Upper lobe of left lung (tissue), 4 donors: ENCODE data around the gene SCGB2B2.

ENCODE experiments used
- EP300 ChIP-seq, 4 donors: sonication (generic); formaldehyde crosslinking; IDR thresholded peaks; one replicate each; pipeline ENCODE4 v1.5.1; 2017; ENCODE audit warnings: antibody characterized with exemption in 4 of 4, control low read depth in 2 of 4
- POLR2A ChIP-seq, 4 donors: fragments of 450-650 bp; IDR thresholded peaks; one replicate each; pipeline ENCODE4 v1.5.1; 2016 to 2017; ENCODE audit warnings: antibody characterized with exemption in 4 of 4, mild to moderate bottlenecking in 2 of 4
- POLR2AphosphoS5 ChIP-seq, 2 donors: sonication (generic); formaldehyde crosslinking; IDR thresholded peaks; one replicate each; pipeline ENCODE4 v1.5.1; 2017; ENCODE audit warnings: antibody characterized with exemption in 2 of 2
- TF ChIP-seq, protein P1 (sequence below), 6 experiments: fragments of 450-650 bp in 4 of 6; fragments of 200-600 bp in 2 of 6; sonication (generic) in 2 of 6; IDR thresholded peaks; one replicate each; pipeline ENCODE4 v1.5.1; 2016 to 2019; ENCODE audit warnings: antibody characterized with exemption in 6 of 6

DNA sequence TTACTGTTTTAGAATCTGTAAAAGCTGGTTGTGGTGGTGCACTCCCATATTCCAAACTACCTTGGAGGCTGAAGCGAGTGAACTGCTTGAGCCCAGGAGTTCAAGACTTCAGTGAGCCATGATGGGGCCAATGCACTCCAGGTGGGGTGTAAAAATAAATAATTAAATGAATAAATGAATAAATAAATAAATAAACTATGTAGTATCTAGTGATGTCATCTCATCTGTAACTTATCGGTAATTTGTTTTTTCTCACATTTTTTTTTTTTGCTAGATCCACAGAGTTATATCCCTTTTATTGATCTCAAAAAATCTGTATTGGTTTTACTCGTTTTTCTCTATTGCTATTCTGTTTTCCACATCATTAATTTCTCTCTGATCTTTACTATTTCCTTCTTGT, 5.0 kb downstream of the SCGB2B2 start:
- TF ChIP-seq, protein P1, sequence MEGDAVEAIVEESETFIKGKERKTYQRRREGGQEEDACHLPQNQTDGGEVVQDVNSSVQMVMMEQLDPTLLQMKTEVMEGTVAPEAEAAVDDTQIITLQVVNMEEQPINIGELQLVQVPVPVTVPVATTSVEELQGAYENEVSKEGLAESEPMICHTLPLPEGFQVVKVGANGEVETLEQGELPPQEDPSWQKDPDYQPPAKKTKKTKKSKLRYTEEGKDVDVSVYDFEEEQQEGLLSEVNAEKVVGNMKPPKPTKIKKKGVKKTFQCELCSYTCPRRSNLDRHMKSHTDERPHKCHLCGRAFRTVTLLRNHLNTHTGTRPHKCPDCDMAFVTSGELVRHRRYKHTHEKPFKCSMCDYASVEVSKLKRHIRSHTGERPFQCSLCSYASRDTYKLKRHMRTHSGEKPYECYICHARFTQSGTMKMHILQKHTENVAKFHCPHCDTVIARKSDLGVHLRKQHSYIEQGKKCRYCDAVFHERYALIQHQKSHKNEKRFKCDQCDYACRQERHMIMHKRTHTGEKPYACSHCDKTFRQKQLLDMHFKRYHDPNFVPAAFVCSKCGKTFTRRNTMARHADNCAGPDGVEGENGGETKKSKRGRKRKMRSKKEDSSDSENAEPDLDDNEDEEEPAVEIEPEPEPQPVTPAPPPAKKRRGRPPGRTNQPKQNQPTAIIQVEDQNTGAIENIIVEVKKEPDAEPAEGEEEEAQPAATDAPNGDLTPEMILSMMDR (IDR thresholded peaks at IDR 0.05), result no peak
- TF ChIP-seq POLR2A (IDR thresholded peaks at IDR 0.05) (no peak), POLR2AphosphoS5 (IDR thresholded peaks at IDR 0.05) (no peak), EP300 (IDR thresholded peaks at IDR 0.05) (no peak)
